ENCODE data around the gene FGB. TPM values are rescaled to one million over a fixed set of nuclear protein-coding genes. Genes with fewer than 3 reads are reported as not detected.
"Not testable (repeated sequence)": the region's sequence is repeated elsewhere in the genome, so short reads cannot be mapped to it uniquely, and the experiment has no call there.

The FGB gene
- total RNA-seq, 1 donor from 2014 or later, result 2.1 TPM

DNA sequence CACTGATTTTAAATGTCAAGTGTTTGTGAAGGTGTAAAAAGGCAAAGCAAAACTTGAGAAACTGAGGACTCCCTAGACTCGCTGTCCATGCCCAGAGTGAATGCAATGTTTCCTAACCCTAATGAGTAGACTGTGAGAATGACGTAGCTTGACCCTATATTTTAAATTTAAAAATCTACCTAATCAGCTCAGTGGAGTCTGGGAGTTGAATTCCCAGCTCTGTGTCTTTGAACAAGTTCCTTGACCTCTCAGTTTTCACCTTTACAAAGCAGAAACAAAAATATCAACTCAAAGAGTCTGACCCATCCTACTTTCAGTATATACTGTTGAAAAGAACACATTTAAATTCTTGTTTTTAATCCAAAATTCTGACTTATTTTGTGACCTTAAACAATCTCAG, 25.4 kb downstream of the FGB start:
- DNase-seq (ENCODE audit: low spot score), result no peak

GRCh38 chr4:154589296-154590197, 26.7 kb downstream of the FGB start:
- no peak for DNase-seq (ENCODE audit: low spot score)
- Mint-ChIP-seq H3K9me3 (ENCODE audit: low read depth) (peaks cover 3% of the 10 kb centered on the region), H3K4me3 (ENCODE audit: unreplicated experiment) (no peak overlapping the region), H3K27ac (ENCODE audit: unreplicated experiment) (no peak overlapping the region), H3K36me3 (ENCODE audit: low read depth) (no peaks in the 10 kb centered on the region), H3K27me3 (ENCODE audit: low read depth) (peaks cover 42% of the 10 kb centered on the region), H3K4me1 (ENCODE audit: low read depth) (no peaks in the 10 kb centered on the region)
- TF ChIP-seq, protein P1, sequence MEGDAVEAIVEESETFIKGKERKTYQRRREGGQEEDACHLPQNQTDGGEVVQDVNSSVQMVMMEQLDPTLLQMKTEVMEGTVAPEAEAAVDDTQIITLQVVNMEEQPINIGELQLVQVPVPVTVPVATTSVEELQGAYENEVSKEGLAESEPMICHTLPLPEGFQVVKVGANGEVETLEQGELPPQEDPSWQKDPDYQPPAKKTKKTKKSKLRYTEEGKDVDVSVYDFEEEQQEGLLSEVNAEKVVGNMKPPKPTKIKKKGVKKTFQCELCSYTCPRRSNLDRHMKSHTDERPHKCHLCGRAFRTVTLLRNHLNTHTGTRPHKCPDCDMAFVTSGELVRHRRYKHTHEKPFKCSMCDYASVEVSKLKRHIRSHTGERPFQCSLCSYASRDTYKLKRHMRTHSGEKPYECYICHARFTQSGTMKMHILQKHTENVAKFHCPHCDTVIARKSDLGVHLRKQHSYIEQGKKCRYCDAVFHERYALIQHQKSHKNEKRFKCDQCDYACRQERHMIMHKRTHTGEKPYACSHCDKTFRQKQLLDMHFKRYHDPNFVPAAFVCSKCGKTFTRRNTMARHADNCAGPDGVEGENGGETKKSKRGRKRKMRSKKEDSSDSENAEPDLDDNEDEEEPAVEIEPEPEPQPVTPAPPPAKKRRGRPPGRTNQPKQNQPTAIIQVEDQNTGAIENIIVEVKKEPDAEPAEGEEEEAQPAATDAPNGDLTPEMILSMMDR (IDR thresholded peaks at IDR 0.05), result no peak

More for the DNA sequence above, 25.4 kb downstream of the FGB start:
- H3K27ac Mint-ChIP-seq (ENCODE audit: unreplicated experiment), result no peak overlapping the region
- peaks cover 3% of the 10 kb centered on the region for H3K9me3 Mint-ChIP-seq (ENCODE audit: low read depth)
- H3K36me3 Mint-ChIP-seq (ENCODE audit: low read depth), result no peaks in the 10 kb centered on the region
- no peak overlapping the region for H3K4me3 Mint-ChIP-seq (ENCODE audit: unreplicated experiment)
- H3K4me1 Mint-ChIP-seq (ENCODE audit: low read depth), result no peaks in the 10 kb centered on the region
- TF ChIP-seq, protein P1 (IDR thresholded peaks at IDR 0.05), result no peak
- H3K27me3 Mint-ChIP-seq (ENCODE audit: low read depth), result peaks cover 38% of the 10 kb centered on the region

DNA sequence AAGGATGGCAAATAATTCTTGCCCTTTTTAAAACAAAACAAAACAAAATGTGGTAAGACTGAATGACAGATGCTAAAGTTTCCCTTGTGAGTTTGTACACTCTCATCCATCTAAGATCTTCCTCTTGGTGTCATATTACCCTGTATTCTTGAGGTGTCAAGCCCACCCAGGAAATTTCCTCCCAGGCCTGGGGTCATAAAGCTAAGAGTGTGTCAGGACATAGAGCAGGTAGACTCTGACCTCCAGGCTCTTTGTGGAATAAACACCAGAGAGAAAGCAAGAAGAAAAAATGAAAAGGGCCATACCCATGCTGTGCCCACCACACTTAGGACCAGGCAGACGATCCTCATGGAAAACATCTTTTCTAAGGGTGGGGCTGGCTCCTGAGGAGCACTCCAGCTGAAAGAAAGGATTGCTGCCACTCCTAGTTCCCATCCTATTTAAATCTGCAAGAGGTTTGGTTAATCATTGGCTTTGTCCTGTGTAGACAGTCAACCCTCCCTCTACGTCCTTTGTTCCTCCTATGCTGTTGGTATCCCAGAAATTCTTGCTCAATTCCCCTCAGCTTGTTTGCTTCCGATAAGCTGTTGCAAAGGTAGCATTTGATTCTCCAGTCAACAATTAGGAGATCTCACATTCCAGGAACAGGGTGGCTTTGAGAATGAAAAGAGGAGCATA, 27.7 kb downstream of the FGB start, which contains the start of gene FGA:
TSS of gene FGA (minus strand) at position 414 of the 678 bp plus-strand sequence. CDS start at position 359, 55 bp downstream.
- Mint-ChIP-seq H3K4me3 (ENCODE audit: unreplicated experiment) (no peak within 1 kb of the TSS), H3K27me3 (ENCODE audit: low read depth) (peaks cover 41% of the 10 kb centered on the region)
- TF ChIP-seq, protein P1 (IDR thresholded peaks at IDR 0.05), result no peak

DNA sequence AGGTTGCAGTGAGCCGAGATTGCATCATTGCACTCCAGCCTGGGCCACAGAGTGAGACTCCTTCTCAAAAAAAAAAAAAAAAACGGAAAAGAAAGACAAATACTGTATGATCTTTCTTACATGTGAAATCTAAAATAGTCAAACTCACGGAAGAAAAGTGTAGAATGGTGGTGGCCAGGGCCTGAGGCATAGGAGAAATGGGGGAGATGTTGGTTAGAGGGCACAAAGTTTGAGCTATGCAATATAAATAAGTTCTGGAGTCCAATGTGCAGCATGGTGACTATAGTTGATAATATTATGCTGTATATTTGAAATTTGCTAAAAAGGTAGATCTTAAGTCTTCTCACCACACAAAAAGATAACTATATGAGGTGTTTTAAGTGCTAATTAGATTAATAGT, 29.1 kb downstream of the FGB start:
- Mint-ChIP-seq H3K4me1 (ENCODE audit: low read depth) (no peaks in the 10 kb centered on the region), H3K27ac (ENCODE audit: unreplicated experiment) (no peak overlapping the region), H3K4me3 (ENCODE audit: unreplicated experiment) (no peak overlapping the region), H3K9me3 (ENCODE audit: low read depth) (no peaks in the 10 kb centered on the region), H3K36me3 (ENCODE audit: low read depth) (no peaks in the 10 kb centered on the region), H3K27me3 (ENCODE audit: low read depth) (peaks cover 39% of the 10 kb centered on the region)
- no peak for DNase-seq (ENCODE audit: low spot score)
- TF ChIP-seq, protein P1 (IDR thresholded peaks at IDR 0.05), result no peak

More for the DNA sequence above, 27.7 kb downstream of the FGB start, which contains the start of gene FGA:
- Mint-ChIP-seq H3K27ac (ENCODE audit: unreplicated experiment) (no peak within 1 kb of the TSS), H3K4me1 (ENCODE audit: low read depth) (no peaks in the 10 kb centered on the region), H3K9me3 (ENCODE audit: low read depth) (no peaks in the 10 kb centered on the region), H3K36me3 (ENCODE audit: low read depth) (no peaks in the 10 kb centered on the region)
- DNase-seq (ENCODE audit: low spot score), result no peak

- no peak for DNase-seq (ENCODE audit: low spot score)
- H3K4me1 Mint-ChIP-seq (ENCODE audit: low read depth), result no peaks in the 10 kb centered on the region
- no peak overlapping the region for H3K27ac Mint-ChIP-seq (ENCODE audit: unreplicated experiment)
- H3K9me3 Mint-ChIP-seq (ENCODE audit: low read depth), result no peaks in the 10 kb centered on the region
- peaks cover 33% of the 10 kb centered on the region for H3K27me3 Mint-ChIP-seq (ENCODE audit: low read depth)
- no peaks in the 10 kb centered on the region for H3K36me3 Mint-ChIP-seq (ENCODE audit: low read depth)
- H3K4me3 Mint-ChIP-seq (ENCODE audit: unreplicated experiment), result no peak overlapping the region
- TF ChIP-seq, protein P1 (IDR thresholded peaks at IDR 0.05), result no peak
Measured at GRCh38 chr4:154593868-154594267, 31.1 kb downstream of the FGB start.

GRCh38 chr4:154594343-154594742, 31.5 kb downstream of the FGB start:
- not testable (repeated sequence) for DNase-seq (ENCODE audit: low spot score); H3K9me3 Mint-ChIP-seq (ENCODE audit: low read depth); H3K27ac Mint-ChIP-seq (ENCODE audit: unreplicated experiment); H3K4me1 Mint-ChIP-seq (ENCODE audit: low read depth); H3K4me3 Mint-ChIP-seq (ENCODE audit: unreplicated experiment); H3K36me3 Mint-ChIP-seq (ENCODE audit: low read depth)
- H3K27me3 Mint-ChIP-seq (ENCODE audit: low read depth), result peaks cover 31% of the 10 kb centered on the region
